Islet of Langerhans (tissue), 1 donor: ENCODE results near the gene C11orf65.
"Not testable (repeated sequence)": the region's sequence is repeated elsewhere in the genome, so short reads cannot be mapped to it uniquely, and the experiment has no call there.

ENCODE experiments used
- FAIRE-seq: peaks from one replicate; lab custom pipeline; 2011; peaks lifted over from hg19 to GRCh38; lab: Jason Lieb, UNC

The C11orf65 gene

DNA sequence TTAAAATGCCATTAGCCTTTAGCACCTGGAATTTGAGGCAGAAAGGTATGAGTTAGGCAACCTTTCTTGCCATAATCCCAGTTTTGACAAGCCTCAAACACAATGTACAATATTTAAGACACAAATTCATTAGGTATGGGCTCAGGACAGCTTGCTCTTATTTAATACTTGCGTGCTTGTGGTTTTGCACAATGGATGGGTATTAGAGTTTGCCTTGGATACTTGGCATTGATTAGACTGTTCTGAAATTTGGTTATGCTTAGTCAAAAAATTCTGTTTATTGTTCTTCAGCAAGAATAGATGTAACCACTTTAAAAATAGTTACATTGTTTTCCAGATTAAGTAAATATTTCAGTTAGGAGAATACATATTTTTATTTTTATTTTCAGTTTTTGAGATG, 5.4 kb upstream of the C11orf65 start:
- FAIRE-seq = no peak

DNA sequence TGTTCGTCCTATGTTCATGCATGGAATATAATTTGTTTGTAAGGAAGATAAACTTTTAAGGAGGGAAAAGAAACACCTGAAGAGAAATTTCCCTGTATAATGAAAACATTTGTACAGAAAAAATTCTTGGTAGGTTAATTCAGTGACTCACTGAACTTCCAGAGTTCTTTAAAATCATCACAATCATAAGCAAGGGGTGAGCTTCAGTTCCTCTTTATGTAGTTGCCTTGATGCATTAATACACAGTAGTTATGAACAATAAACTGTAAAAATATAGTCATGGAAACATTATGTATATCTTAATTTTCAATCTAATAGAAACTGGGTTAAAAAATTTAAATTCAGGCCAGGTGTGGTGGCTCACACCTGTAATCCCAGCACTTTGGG, 1.1 kb upstream of the C11orf65 start:
- peak; percentile 72 for FAIRE-seq

DNA sequence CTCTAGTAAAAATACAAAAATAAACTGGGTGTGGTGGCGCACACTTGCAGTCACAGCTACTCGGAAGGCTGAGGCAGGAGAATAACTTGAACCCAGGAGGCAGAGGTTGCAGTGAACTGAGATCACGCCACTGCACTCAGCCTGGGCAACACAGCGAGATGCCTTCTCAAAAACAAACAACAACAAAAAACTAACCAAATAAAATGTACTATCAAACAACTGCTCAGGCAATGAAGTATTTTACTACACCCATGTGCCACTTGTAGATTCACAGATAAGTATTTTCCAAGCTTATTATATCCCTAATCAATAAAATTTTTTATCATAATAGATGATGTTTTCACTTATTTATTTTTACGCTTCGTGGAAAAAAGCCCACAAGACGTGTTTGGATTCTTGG, 924 bp downstream of the C11orf65 start:
- FAIRE-seq = peak; percentile 75

DNA sequence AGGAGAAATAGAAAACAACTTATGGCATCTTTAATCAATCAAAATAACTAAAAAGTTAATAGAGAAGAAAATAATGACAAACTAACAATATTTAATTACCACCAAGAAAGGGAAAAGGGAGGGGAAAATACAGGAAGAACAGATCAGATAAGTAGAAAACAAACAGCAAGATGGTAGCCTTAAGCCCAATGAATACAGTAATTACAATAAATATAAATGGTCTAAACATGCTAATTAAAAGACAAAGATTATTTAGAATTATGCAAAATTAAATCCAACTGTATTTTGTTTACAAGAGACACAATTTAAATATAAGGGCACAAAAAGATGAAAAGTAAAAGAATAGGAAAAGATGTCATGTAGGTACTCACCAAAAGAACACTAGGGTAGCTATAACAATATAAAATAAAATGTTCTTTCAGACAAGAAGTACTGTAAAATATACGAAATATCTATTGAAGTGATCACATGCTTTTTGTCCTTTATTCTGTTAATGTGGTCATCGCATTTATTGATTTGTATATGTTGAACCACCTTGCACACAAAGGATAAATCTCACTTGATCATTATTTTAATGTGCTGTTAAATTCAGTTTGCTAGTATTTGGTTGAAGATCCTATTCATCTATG, 14.0 kb downstream of the C11orf65 start:
- FAIRE-seq = no peak

DNA sequence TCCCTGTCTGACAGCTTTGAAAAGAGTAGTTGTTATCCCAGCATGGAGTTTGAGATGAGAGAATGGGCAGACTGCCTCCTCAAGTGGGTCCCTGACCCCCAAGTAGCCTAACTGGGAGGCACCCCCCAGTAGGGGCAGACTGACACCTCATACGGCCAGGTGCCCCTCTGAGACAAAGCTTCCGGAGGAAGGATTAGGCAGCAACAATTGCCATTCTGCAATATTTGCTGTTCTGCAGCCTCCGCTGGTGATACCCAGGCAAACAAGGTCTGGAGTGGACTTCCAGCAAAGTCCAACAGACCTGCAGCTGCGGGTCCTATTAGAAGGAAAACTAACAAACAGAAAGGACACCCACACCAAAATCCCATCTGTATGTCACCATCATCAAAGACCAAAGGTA, 25.9 kb downstream of the C11orf65 start:
- not testable (repeated sequence) for FAIRE-seq

DNA sequence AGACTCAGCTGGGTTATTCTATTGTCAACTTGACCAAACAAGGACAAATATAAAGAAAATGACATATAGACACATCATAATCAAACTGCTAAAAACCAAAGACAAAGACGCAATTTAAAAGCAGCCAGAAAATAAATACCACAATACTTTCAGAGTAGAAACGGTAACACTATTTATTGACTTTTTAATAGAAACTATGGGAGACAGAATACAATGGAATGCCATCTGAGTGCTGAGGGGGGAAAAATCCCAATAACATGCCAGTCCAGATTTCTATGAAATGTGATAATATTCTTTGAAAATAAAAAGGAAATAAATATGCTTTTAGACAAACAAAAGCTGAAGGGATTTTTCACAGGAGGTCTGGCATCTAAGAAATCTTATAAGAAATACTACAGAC, 30.7 kb downstream of the C11orf65 start:
- no peak for FAIRE-seq

DNA sequence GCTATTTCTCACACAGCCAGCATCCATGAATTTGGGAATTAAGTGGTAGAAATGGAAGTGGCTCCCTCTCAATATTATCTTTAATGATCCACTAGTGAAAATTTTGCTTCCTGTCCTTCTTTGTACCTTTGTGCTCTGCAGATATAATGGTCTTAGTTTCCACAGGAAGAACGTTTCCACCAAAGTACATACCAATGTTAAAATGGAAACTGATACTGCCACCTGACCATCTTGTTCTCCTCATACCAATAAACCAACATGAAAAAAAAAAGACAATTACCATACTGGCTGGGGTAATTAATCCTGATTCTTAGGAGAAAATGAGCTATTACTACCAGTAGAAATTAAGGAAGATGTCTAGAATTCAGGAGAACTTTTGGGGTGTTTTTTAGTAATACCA, 32.3 kb downstream of the C11orf65 start:
- no peak for FAIRE-seq

DNA sequence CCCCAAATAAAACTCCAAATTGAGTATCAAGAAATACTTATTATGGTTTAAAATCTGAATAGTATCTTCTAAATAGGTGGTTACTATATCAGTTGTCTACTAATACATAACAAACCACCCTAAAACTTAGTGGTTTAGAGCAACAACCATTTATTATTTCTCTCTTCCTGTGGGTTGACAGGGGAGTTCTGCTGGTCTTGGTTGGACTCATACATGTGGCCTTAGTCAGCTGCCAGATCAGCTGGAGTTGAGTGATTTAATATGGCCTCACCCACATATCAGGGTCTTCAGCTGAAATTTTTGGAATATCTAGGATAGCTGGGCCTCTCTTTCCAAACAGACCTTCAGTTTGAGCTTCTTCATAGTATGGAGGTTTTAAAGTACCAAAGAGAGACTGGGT, 34.5 kb downstream of the C11orf65 start:
- no peak for FAIRE-seq

DNA sequence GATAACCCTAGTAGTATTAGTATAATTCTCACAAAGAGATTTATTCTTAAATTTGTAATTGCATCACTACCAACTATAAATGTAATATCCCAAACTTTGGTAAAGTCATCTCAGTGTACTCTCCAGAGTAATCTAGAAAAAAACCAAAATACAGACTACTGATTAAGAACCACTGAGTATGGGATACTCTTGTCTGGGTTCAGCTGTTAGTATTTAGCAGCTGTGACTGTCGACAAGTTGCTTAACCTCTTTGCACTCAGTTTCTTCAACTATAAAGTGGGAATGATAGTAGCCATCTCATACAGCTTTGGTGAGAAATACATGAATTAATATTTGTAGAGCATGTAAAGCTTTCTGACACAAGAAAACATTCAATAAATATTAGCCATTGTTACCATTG, 35.3 kb downstream of the C11orf65 start:
- FAIRE-seq = no peak

DNA sequence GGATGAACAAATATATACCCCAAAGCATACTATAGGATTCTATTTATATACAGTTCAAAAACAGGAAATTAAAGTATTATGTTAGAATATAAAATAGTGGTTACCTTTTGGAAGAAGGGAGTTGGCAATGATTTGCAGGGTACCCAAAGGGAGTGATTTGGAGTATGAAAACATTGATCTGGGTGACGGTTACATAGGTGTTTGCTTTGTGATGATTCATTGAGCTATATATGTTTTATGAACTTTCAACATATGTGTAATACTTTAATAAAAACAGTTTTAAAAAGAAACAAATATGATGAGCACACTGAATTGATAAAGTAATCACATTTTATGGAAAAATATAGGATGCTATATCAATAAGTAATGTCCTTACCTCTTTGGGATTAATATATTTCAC, 36.0 kb downstream of the C11orf65 start:
- peak; percentile 68 for FAIRE-seq

DNA sequence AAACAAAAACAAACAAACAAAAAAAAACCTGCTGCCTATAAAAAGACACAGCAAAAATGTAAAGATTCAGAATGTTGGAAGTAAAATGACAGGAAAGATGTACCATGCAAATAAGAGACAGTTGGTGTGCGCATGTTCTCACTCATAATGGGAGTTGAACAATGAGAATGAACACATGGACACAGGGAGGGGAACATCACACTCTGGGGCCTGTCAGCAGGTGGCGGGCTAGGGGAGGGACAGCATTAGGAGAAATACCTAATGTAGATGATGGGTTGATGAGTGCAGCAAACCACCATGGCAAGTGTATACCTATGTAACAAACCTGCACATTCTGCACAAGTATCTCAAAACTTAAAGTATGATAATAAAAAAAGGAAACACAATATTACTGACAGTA, 49.8 kb downstream of the C11orf65 start:
- not testable (repeated sequence) for FAIRE-seq

DNA sequence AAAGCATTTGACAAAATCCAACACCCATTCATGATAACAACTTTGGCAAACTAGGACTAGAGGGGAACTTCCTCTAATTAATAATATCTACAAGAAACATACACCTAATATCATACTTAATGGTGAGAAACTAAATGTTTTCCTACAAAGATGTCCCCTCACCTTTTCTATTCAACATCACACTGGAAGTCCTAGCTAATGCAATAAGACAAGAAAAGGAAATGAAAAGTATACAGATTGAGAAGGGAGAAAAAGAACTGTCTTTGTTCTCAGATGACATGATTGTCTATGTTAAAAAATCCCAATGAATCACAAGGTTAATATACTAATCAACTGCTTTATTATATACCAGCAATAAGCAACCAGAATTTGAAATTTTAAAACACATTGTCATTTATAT, 52.4 kb downstream of the C11orf65 start:
- no peak for FAIRE-seq

DNA sequence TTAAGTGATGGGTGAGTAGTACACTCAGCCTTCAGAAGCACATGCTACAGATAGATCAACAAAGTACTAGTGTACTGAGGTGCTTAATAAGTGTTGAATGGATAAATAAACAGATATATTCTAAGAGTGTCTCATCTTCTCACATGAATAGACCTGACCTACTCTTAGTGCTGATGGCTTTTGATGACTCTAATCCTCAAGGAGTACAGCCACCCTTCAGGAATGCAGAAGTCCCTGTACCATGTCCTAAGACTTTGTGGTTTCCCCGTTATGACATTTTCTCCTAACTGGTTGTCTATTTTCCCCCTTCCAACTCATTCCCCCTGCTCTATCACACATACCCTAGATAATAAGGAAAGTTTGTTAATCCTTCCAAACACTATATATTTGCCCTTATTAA, 61.6 kb downstream of the C11orf65 start:
- no peak for FAIRE-seq

DNA sequence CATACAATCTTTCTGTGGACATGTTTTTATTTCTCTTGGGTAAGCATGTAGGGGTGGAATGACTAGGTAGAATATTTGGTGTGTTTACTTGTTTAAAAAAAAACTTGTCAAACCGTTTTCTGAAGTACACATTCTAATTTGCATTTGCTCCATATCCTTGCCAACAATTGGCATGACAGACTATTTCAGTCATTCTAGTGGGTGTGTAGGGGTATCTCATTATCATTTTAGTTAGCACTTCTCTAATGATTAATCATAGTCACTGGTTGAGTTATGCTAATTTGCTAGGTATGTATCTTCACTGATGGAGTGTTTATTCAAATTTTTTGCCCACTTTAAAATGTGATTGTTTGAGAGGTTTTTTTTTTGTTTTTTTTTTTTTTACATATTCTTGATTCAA, 64.3 kb downstream of the C11orf65 start:
- no peak for FAIRE-seq

DNA sequence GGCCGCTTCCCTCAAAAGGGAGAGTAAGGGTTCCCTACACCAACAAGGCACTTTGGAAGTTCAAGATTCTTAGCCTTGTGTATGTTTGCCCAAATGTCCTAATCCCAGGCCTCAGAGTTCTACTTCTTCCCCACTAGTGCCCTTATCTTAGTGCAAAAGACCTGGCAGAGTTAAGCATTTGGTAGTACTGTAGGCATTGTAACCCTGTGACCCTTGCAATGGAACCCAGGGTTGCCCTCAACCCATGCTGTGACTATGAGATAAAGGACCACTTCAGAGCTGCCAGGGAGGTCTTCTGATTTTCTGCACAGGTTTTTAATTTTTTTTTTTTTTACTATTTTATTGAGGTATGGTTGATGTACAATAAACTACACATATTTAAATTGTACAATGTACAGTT, 65.1 kb downstream of the C11orf65 start:
- no peak for FAIRE-seq

DNA sequence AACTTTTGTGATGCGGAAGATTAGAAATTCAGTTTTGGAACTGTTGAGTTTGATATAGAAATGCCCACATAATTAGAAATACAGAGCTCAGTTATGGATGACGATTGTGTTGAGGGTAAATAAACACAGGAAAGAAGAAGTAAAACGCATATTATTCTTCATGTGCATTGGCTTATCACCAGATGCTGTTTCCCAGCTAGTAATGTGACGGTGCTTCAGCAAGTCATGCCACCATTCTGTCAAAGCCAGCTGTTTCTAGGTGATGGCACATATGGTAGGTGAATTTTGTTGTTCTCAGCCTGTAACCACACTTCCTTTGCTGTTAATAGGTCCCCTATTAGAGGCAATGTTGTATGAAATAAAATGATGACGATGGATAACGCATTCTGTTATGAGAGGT, 68.9 kb downstream of the C11orf65 start:
- FAIRE-seq = no peak

DNA sequence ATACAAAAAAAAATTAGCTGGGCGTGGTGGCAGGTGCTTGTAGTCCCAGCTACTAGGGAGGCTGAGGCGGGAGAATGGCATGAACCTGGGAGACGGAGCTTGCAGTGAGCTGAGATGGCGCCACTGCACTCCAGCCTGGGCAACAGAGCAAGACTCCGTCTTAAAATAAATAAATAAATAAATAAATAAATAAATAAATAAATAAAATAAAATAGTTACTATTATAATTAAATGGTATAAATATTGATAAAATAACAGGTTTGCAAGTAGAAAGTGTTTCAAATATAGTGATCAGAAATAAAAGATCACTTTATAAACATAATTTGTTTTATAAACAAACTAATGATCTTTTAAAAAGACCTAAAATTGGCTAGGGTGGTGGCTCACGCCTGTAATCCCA, 70.7 kb downstream of the C11orf65 start:
- not testable (repeated sequence) for FAIRE-seq

DNA sequence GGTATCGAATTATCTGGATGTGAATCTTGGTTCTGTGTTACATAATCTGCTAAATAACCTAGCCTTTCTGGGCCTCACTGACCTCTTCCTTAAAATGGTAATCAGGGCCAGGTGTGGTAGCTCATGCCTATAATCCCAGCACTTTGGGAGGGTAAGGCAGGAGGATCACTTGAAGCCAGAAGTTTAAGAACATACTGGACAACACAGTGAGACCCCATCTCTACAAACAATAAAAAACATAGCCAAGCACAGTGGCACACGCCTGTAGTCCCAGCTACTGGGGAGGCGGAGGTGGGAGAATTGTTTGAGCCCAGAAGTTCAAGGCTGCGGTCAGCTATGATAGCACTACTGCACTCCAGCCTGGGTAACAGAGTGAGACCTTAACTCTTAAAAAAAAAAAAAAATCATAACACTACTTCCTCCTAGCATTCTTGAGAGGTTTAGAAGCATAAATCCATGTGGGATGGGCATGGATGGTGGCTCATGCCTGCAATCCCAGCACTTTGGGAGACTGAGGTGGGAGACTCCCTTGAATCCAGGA, 72.5 kb downstream of the C11orf65 start:
- no peak for FAIRE-seq

DNA sequence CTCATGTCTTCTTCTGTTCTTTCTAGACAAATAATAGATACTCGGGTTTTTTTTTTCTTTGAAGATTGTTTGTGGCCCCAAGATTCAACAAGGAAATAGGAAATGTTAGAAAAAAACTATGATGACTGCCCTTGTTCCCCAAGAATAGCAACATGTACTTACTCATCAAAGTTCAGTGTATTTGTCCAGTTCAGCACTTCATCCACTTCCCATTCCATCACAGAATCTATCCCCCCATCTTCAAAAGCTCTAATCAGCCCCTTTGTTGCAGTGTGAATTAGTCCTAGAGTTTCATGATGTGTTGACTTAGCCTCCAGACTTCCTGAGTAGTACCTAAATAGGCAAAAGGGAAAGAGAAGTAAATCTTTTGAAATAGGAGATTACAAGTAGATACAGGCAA, 74.3 kb downstream of the C11orf65 start:
- FAIRE-seq = no peak

DNA sequence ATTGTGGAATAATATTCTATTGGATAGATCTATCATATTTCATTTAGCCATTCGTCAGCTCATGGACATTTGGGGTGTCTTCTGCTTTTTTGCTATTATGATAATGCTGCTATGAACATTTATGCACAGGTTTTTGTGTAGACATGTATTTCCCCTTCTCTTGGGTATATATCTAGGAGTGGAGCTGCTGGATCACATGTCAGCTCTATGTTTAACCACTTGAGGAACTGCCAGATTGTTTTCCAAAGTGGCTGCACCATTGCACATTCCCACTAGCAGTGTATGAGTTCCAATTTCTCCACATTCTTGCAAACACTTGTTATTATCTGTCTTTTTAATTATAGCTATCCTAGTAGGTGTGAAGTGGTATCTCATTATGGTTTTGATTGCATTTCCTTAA, 75.0 kb downstream of the C11orf65 start:
- no peak for FAIRE-seq

DNA sequence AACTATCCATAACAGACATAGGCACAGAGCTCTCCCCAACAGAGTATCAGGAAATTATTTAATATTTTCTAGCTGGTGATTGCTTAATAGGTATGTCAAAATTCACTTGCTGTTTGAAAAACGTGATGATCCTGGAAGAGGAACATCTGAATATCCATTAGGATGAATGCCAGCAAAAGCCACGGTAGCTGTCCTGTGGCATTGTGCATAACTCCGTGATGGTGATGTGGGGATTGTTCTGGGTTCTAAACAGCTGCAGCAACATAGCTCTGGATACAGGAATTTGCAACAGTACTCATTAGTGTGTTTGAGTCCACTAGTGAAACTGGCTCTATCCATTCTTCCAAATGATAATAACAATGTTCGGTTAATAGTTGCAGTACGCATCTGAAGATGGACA, 78.8 kb downstream of the C11orf65 start:
- FAIRE-seq = no peak

DNA sequence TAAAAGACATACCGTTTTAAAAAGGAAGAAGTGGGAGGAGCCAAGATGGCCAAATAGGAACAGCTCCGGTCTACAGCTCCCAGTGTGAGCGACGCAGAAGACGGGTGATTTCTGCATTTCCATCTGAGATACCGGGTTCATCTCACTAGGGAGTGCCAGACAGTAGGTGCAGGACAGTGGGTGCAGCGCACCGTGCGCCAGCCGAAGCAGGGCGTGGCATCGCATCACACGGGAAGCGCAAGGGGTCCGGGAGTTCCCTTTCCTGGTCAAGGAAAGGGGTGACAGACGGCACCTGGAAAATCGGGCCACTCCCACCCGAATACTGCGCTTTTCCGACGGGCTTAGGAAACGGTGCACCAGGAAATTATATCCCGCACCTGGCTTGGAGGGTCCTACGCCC, 93.8 kb downstream of the C11orf65 start:
- not testable (repeated sequence) for FAIRE-seq

DNA sequence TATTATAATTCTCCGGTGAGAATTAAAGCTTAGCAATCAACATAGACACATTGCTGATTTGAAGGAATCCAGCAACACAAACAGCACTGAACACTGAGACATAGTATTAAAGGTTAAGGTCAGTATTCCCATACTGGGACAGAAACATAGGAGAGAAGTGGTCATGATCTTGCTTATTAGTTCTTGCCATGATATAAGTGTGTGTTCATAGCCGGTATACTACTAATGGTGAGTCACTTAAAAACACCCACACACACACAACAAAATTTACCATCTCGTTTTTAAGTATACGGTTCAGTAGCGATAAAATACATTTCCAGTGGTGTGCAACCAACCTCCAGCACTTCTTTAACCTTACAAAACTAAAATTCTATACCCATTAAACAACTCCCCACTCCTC, 96.3 kb downstream of the C11orf65 start:
- no peak for FAIRE-seq

DNA sequence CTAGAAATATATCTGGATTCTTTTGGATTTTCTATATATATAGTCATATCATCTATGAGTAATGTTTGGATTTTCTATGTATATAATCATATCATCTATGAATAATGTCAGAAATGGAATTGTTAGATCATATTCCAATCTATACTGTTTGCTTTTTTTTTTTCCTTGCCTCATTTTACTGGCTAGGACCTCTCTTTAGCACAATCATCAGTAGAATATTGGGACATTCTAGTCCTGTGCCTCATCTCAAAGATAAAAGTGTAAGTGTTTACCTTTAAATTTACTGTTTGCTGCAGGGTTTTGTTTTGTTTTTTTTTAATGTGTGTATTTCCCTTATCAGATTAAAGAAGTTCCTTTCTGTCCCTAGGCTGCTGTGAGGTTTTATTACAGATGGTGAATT, 97.0 kb downstream of the C11orf65 start:
- FAIRE-seq = no peak

DNA sequence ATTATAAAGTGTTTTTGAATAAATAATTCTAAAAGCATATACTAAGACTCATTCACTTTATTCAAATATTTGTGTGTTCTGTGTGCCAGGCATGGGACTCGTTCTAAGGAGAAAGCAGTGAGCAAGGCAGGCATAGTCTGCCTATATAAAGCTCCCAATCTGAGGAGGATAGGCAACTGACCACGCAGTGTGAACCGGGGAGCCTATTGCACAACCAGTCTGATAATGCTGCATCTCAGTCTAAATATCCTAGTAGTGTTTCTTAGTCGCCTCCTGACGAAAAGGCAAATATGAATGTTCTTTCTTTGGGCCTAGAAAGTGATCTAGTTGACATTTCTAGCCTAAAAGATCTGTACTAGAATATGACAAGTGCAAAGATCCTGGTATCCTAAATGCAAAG, 98.3 kb downstream of the C11orf65 start:
- no peak for FAIRE-seq
